Loucy (cell line): ENCODE data around the gene TMEM9.

Experiments
- EZH2phosphoT487 ChIP-seq: fragments of 200-600 bp; IDR thresholded peaks from 2 replicates; pipeline ENCODE4 v1.6.1; 2018; ENCODE audit warnings: antibody characterized with exemption, mild to moderate bottlenecking, moderate library complexity, borderline replicate concordance
- TF ChIP-seq, protein P1 (sequence below): fragments of 200-600 bp; sonication (generic); conservative IDR thresholded peaks from 2 replicates; pipeline ENCODE4 v1.5.1; 2014; ENCODE audit warnings: mild to moderate bottlenecking, antibody characterized with exemption, low read length

- TF ChIP-seq, protein P1, sequence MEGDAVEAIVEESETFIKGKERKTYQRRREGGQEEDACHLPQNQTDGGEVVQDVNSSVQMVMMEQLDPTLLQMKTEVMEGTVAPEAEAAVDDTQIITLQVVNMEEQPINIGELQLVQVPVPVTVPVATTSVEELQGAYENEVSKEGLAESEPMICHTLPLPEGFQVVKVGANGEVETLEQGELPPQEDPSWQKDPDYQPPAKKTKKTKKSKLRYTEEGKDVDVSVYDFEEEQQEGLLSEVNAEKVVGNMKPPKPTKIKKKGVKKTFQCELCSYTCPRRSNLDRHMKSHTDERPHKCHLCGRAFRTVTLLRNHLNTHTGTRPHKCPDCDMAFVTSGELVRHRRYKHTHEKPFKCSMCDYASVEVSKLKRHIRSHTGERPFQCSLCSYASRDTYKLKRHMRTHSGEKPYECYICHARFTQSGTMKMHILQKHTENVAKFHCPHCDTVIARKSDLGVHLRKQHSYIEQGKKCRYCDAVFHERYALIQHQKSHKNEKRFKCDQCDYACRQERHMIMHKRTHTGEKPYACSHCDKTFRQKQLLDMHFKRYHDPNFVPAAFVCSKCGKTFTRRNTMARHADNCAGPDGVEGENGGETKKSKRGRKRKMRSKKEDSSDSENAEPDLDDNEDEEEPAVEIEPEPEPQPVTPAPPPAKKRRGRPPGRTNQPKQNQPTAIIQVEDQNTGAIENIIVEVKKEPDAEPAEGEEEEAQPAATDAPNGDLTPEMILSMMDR: no peak
- TF ChIP-seq EZH2phosphoT487: no peak
Measured at GRCh38 chr1:201146626-201147390, 7.5 kb downstream of the TMEM9 start.
